Stomach (tissue), 4 donors: ENCODE data around the gene SPN.

ENCODE experiments used
- CTCF ChIP-seq, 7 experiments: fragments of 450-650 bp in 4 of 7; fragments of 200-600 bp in 3 of 7; sonication (generic) in 3 of 7; IDR thresholded peaks; one replicate each; pipeline ENCODE4 v1.5.1; 2016 to 2019; ENCODE audit warnings: antibody characterized with exemption in 7 of 7, control low read depth in 2 of 7, mild to moderate bottlenecking in 1 of 7
- POLR2AphosphoS5 ChIP-seq, 3 donors: sonication (generic); formaldehyde crosslinking; IDR thresholded peaks; one replicate each; pipeline ENCODE4 v1.6.1; 2016; ENCODE audit warnings: antibody characterized with exemption in 3 of 3

DNA sequence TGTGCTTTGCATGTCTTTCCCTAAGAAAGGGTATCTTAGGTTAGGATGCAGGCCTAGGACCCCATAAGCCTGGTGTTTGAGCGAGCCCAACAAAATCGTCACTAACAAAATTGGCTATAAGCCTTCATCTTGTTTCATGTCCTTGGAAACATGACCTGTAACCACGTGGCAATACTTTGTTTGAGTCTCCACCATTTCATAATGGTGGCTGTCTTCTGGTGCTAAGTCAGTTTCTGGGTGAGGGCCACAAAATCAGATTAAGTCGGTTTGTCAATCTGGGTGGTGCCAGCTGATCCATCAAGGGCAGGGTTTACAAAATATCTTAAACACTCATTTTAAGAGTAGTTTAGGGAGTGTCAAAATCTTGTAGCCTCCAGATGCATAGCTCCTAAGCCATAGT lies 49.8 kb downstream of the SPN start:
- no peak for TF ChIP-seq POLR2AphosphoS5 (IDR thresholded peaks at IDR 0.05)
- no peak for TF ChIP-seq CTCF (IDR thresholded peaks at IDR 0.05)
